ENCODE results near the gene LNX1. TPM values are rescaled to one million over a fixed set of nuclear protein-coding genes. Genes with fewer than 3 reads are reported as not detected.

LNX1 gene
- total RNA-seq, 1 donor from 2014 or later = 3.3 TPM

DNA sequence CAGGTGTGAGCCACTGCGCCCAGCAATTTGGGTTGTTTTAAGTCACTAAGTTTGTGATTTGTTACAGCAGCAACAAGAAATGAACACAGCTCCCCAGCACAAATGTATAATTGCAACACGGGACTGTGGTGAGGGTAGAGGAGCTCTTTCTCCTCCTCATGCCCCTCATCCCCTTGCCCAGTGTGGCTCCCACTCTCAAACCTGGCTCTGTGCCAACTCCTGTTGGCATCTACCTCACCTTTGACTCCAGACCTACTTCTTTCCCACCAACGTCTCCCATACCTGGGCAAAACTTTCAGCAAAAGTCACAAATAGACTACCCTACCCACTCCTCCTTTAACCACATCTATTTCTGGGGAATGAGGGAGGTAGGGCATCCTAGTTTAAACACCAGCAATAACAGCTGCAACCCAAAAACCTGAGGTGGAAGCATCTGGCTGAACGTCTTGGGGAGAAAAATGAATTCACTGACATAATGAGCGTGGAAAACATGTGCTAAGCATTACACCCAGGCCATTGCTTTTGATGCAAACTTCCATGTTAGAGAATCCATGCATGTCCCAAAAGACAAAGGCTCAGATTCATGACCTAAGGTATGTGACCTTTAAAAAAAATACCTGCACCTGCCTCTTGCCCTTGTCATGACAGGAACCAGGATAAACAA, 19.2 kb downstream of the LNX1 start:
- TF ChIP-seq, protein P1, sequence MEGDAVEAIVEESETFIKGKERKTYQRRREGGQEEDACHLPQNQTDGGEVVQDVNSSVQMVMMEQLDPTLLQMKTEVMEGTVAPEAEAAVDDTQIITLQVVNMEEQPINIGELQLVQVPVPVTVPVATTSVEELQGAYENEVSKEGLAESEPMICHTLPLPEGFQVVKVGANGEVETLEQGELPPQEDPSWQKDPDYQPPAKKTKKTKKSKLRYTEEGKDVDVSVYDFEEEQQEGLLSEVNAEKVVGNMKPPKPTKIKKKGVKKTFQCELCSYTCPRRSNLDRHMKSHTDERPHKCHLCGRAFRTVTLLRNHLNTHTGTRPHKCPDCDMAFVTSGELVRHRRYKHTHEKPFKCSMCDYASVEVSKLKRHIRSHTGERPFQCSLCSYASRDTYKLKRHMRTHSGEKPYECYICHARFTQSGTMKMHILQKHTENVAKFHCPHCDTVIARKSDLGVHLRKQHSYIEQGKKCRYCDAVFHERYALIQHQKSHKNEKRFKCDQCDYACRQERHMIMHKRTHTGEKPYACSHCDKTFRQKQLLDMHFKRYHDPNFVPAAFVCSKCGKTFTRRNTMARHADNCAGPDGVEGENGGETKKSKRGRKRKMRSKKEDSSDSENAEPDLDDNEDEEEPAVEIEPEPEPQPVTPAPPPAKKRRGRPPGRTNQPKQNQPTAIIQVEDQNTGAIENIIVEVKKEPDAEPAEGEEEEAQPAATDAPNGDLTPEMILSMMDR (conservative IDR thresholded peaks at IDR 0.05; ENCODE audit: low read depth, low read length) = no peak
- DNase-seq (ENCODE audit: low read depth) = no peak
- no peak overlapping the region for H3K4me3 ChIP-seq (ENCODE audit: low read depth, low read length)

DNA sequence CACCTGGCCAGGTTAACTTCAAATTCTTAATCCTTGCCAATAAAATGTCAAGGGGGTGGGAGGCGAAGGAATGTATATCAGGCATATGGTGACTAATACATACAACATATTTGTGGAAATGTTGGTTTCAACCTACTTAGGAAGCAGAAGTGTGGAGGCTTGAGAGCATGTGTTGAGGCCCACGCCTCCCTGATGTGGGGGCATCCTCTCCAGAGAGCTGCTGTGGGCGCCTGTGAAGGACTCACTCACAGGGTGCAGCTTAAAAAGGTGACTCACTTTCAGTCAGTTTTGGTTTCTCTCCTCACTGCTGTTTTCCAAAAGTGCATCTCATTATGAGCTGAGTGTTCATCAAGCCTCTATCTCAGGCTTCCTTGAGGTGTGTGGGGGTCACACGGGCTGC, 27.5 kb downstream of the LNX1 start:
- H3K4me3 ChIP-seq (ENCODE audit: low read depth, low read length) = no peak overlapping the region
- TF ChIP-seq, protein P1 (conservative IDR thresholded peaks at IDR 0.05; ENCODE audit: low read depth, low read length) = no peak
- no peak for DNase-seq (ENCODE audit: low read depth)

DNA sequence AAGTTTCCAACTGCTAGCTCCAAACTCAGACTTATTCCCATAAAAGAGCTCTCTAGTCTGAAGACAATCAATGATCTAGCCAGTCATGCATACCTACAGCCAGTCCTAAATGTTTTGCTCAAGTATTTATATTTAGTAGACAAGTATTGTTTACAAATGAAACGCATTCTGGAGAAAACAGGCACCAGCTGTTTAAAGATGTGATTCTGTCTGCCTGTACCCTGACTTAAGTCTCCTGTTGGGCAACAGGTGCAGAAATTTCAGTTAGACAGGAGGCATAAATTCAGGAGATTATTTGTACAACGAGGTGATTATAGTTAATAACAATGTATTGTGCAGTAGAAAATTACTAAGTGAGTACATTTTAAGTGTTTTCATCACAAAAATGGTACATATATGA, 28.9 kb downstream of the LNX1 start:
- no peak for DNase-seq (ENCODE audit: low read depth)
- TF ChIP-seq, protein P1 (conservative IDR thresholded peaks at IDR 0.05; ENCODE audit: low read depth, low read length) = no peak
- H3K4me3 ChIP-seq (ENCODE audit: low read depth, low read length) = no peak overlapping the region

DNA sequence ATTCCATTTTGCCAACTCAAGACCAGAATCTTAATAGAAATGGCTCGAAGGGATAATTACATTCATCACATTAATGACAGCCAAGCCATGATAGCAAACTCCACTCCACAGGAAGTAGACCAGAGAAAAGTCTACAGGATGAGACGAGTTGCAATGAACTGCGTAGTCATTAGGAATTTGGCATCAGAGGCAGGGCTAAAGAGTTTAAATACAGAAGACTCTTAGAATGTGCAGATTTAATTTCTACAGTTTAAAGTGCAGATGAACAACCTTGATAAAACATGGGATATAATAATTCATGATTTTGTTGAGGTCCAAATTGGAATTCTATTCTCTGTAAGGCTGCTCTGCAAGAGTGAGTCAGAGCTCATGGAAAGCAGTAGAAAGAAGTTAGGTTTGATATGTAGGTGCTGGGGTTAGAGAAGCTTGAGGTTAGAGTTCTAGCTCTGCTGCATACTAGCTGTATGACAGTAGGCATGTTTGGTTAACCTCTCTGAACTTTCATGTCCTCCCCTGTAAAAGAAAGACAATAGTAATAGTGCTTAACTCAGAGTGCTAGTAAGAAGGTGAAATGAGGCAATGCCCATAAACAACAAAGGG, 32.2 kb downstream of the LNX1 start:
- no peak for DNase-seq (ENCODE audit: low read depth)
- TF ChIP-seq, protein P1 (conservative IDR thresholded peaks at IDR 0.05; ENCODE audit: low read depth, low read length) = no peak
- no peak overlapping the region for H3K4me3 ChIP-seq (ENCODE audit: low read depth, low read length)

DNA sequence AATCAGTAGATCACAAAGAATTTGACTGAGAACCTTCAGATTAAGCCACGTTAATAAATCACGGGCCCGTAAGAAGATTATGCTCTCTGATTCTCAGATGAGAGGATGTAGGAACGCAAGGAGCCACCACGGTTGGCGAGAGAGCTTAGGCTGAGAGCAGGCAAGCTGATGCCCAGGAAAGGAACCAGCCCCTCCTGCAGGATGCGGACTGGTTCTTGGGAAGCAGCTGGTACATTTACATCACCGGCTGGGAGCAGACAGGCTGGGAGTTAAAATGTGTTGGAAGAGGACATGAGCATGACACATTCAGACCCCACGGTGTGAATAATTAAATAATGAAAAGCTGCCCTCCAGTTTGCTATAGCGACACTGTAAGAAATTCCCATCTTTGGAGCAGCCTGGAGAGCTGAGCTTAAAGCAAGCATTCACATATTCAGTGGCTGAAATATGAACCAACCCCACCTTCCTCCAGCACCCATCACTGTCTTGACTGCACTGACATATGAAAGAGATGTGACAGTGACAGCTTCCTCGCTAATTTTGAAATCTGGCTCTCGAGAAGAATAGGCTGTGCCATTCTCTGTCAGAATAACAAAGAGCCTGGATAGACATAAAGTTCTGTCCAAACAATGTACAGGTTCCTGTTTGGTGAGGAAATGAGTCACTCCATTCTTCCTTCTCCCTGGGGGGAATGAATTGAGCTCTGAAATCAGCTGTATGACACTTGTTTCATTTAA, 33.1 kb downstream of the LNX1 start:
- H3K4me3 ChIP-seq (ENCODE audit: low read depth, low read length) = no peak overlapping the region
- TF ChIP-seq, protein P1 (conservative IDR thresholded peaks at IDR 0.05; ENCODE audit: low read depth, low read length) = no peak
- no peak for DNase-seq (ENCODE audit: low read depth)

DNA sequence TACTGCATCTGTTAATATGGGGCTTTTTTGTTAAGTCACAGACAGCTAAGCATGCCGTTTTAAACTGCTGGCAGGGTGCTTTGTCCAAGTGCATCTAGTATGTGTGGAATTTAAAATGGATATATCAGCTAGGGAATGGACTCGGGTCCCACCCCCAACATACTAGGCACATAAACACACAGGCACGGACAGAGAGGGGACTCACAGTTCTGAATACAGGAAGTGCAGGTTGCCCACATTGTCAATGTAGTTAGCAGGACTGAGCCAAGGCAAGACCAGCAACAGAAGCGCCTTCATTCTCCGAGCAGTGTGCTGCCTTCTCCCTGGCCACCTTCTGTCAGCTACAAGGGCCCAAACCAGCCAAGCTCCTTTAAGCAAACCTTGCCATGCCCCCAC, 33.6 kb downstream of the LNX1 start:
- no peak overlapping the region for H3K4me3 ChIP-seq (ENCODE audit: low read depth, low read length)
- no peak for DNase-seq (ENCODE audit: low read depth)
- TF ChIP-seq, protein P1 (conservative IDR thresholded peaks at IDR 0.05; ENCODE audit: low read depth, low read length) = no peak
